ENCODE measurements around the gene FNBP1L. TPM values are rescaled to one million over a fixed set of nuclear protein-coding genes. Genes with fewer than 3 reads are reported as not detected.

FNBP1L gene
- total and polyA plus RNA-seq, 9 of the 15 experiments (the other 6 are each of a cell fraction or from before 2014, with no cell fraction given): 1.4 to 6.9 (median 5.9) TPM

- TF ChIP-seq THAP7 (CRISPR knock-in tag; IDR thresholded peaks at IDR 0.05) (no peak), JUNB (CRISPR knock-in tag; conservative IDR thresholded peaks at IDR 0.05) (peak; percentile 95), ZFPM2 (CRISPR knock-in tag; IDR thresholded peaks at IDR 0.05) (no peak), UBTF (IDR thresholded peaks at IDR 0.05; ENCODE audit: borderline replicate concordance in 1 of 2, low read depth in 2 of 2, low read length in 2 of 2) (peak in 1 of 2 experiments; percentile 41; a peak in 1 of 4 replicates), HNRNPH1 (optimal IDR thresholded peaks at IDR 0.05; ENCODE audit: low read depth, low read length) (no peak), KHSRP (IDR thresholded peaks at IDR 0.05) (peak; percentile 50; the same call in 1 of the 2 replicates), BRD9 (IDR thresholded peaks at IDR 0.05; ENCODE audit: low read depth, partially characterized antibody) (no peak), GTF2F1 (IDR thresholded peaks at IDR 0.05; ENCODE audit: low read depth, low read length) (no peak), CHCHD3 (CRISPR knock-in tag; IDR thresholded peaks at IDR 0.05) (no peak), TCF15 (CRISPR knock-in tag; IDR thresholded peaks at IDR 0.05) (peak; percentile 44; the same call in 1 of the 2 replicates), TAF15 (IDR thresholded peaks at IDR 0.05; ENCODE audit: low read depth, low read length) (no peak), SRSF7 (optimal IDR thresholded peaks at IDR 0.05; ENCODE audit: low read depth, low read length) (no peak), MEF2D (tag; conservative IDR thresholded peaks at IDR 0.05; ENCODE audit: low read depth) (peak; percentile 35; the same call in 1 of the 2 replicates), RFX7 (CRISPR knock-in tag; IDR thresholded peaks at IDR 0.05) (no peak), HNRNPK (IDR thresholded peaks at IDR 0.05; ENCODE audit: low read depth, low read length, poor library complexity, severe bottlenecking) (no peak), ELK3 (CRISPR knock-in tag; IDR thresholded peaks at IDR 0.05) (no peak), HMG20A (CRISPR knock-in tag; conservative IDR thresholded peaks at IDR 0.05) (no peak), PKNOX1 (IDR thresholded peaks at IDR 0.05) (peak; percentile 68), TAF9B (IDR thresholded peaks at IDR 0.05; ENCODE audit: partially characterized antibody) (peak; percentile 79), ZNF561 (CRISPR knock-in tag; conservative IDR thresholded peaks at IDR 0.05) (0 out of 2 replicates have a peak, but pooled peaks have one; percentile 60), ZNF197 (CRISPR knock-in tag; IDR thresholded peaks at IDR 0.05; ENCODE audit: low read depth) (no peak; the same call in 1 of the 2 replicates)
- TF ChIP-seq, protein P1, sequence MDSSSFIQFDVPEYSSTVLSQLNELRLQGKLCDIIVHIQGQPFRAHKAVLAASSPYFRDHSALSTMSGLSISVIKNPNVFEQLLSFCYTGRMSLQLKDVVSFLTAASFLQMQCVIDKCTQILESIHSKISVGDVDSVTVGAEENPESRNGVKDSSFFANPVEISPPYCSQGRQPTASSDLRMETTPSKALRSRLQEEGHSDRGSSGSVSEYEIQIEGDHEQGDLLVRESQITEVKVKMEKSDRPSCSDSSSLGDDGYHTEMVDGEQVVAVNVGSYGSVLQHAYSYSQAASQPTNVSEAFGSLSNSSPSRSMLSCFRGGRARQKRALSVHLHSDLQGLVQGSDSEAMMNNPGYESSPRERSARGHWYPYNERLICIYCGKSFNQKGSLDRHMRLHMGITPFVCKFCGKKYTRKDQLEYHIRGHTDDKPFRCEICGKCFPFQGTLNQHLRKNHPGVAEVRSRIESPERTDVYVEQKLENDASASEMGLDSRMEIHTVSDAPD (CRISPR knock-in tag; IDR thresholded peaks at IDR 0.05): no peak
These were observed 119.5 kb downstream of the FNBP1L start (continued) for GRCh38 chr1:93567255-93567918.
